ENCODE data around the gene SMAD2.

DNA sequence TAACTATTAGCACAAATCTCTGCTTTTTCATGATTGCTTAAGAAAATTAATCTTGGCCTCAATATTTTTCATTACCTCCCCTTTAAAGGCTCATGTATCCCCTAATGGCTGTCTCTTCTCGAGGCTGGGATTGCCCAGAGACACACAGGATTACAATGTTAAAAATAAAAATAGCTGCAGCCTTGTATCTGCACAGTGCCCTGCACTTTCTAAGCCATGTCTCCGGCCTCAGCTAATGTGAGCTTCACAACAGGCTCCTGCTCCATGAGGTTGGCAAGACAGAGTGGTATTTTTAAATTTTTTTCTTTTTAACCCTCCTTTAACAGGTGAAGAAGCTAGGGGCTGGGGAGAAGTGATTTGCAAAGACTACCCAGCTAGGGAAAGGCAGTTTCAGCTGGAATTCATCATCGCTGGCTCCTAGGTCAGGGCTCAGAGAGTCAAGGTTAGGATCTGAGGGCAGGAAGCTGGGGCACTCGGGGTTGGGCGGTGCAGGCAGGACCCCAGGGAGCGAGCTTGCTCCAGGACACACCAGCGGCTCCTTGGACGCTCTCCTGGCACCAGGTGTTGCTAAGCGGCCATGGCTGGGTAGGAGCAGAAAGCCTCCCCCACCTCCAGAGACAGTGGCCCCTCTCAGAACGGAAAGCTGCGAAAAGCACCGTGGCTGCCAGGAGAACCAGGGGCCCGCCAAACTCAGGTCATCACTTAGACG, 135.6 kb downstream of the SMAD2 start:
- TF ChIP-seq CTCF (IDR thresholded peaks at IDR 0.05; ENCODE audit: insufficient read depth, low read depth, low read length) (no peak), EZH2 (IDR thresholded peaks at IDR 0.05; ENCODE audit: insufficient read depth, low read length) (no peak)

Data from astrocyte (in vitro differentiated cells and primary cell).